Stimulated activated naive CD8-positive, alpha-beta T cell treated with anti-CD3 and anti-CD28 coated beads, Interleukin-15, Interleukin-2, amounts not matched to agents 100 ng/mL and 50 ng/mL, for 24 hours (primary cell): ENCODE data around the gene ITIH5.
"Not testable (repeated sequence)": the region's sequence is repeated elsewhere in the genome, so short reads cannot be mapped to it uniquely, and the experiment has no call there.

Experiments used
- H3K27ac Mint-ChIP-seq: one replicate; pipeline ENCODE4 v1.8.0; 2021; ENCODE audit warnings: mild to moderate bottlenecking, mixed read lengths
- H3K27me3 Mint-ChIP-seq: one replicate; pipeline ENCODE4 v1.8.0; 2021; ENCODE audit warnings: mixed read lengths
- H3K36me3 Mint-ChIP-seq: one replicate; pipeline ENCODE4 v1.8.0; 2021; ENCODE audit warnings: low read depth, mixed read lengths
- H3K4me1 Mint-ChIP-seq: one replicate; pipeline ENCODE4 v1.8.0; 2021; ENCODE audit warnings: low read depth, mixed read lengths
- H3K4me3 Mint-ChIP-seq: one replicate; pipeline ENCODE4 v1.8.0; 2021; ENCODE audit warnings: mild to moderate bottlenecking, mixed read lengths
- H3K9me3 Mint-ChIP-seq: one replicate; pipeline ENCODE4 v1.8.0; 2021; ENCODE audit warnings: mixed read lengths

The ITIH5 gene

DNA sequence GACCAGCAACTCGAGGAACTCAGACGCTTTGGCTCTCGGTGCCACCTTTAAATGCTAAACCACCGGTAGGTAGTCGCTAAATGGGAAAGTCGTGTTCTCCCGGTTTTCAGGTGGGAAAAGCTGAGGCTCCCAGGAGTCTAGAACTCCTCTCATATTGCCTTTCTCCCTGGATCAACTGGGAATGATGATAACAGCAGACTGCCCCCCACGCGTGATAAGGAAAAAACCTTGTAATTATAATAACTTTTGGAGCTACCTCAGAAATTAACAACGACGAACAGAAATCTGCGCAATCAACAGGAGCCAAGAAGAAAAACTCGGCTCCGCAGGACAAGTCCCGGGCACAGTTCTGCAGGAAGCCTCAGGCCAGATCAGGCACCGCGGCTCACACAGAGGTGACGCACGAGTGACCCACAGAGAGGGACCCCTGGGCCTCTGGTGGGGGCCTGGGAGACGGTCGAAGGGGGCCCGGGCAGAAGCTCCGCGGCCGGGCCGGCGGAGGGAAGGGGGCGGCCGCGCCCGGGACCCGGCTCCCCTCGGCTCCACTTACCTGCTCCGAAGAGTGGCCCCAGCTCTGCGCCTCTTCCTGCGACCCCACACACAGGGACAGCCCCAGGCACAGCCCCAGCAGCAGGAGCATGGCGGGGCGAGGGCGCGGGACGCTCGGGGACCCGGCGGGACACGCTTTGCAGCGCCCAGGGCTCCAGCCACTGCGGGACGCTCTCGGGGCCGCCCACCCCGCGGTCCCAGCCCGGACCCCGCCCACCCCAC lies at the start of gene ITIH5:
Gene ITIH5, minus strand, starts transcription at position 714 of the 771 bp plus-strand sequence. Its CDS starts 74 bp downstream, at position 640.
- H3K36me3 Mint-ChIP-seq, result no peaks in the 10 kb centered on the region
- peaks cover 66% of the 10 kb centered on the region for H3K27me3 Mint-ChIP-seq
- no peak within 1 kb of the TSS for H3K27ac Mint-ChIP-seq
- peaks cover 20% of the 10 kb centered on the region for H3K4me1 Mint-ChIP-seq
- peak within 1 kb of the TSS; percentile 69 for H3K4me3 Mint-ChIP-seq
- H3K9me3 Mint-ChIP-seq, result no peaks in the 10 kb centered on the region

DNA sequence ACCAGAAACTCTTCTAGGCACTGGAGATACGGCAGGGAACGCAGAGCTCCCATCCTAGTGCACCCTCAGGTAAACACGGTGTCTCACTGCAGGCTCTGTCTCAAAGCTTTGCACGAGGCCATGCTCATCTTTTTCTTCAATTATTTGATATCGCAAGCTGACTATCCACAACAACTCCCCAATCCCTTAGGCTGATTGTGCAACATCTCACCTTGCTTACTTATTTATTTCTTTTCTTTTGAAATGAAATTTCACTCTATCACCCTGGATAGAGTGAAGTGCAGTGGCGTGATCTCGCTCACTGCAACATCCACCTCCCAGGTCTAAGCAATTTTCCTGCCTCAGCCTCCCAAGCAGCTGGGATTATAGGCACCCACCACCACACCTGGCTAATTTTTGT lies 48.7 kb upstream of the ITIH5 start:
- H3K36me3 Mint-ChIP-seq, result no peaks in the 10 kb centered on the region
- peaks cover 3% of the 10 kb centered on the region for H3K9me3 Mint-ChIP-seq
- no peak overlapping the region for H3K27ac Mint-ChIP-seq
- H3K27me3 Mint-ChIP-seq, result peaks cover 15% of the 10 kb centered on the region
- H3K4me3 Mint-ChIP-seq, result no peak overlapping the region
- no peaks in the 10 kb centered on the region for H3K4me1 Mint-ChIP-seq

DNA sequence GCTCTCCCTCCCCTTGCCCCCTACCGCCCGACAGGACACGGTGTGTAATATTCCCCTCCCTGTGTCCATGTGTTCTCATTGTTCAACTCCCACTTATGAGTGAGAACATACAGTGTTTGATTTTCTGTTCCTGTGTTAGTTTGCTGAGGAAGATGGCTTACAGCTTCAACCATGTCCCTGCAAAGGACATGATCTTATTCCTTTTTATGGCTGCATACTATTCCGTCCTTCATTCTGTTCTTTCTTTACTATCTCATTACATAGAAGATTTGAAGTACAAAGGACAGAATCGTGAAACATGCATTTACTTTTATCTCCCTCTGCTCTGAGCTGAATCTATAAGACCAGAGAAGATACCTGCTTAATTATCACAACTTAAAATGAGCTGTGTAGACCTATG lies 44.3 kb upstream of the ITIH5 start:
- H3K9me3 Mint-ChIP-seq, H3K4me3 Mint-ChIP-seq, H3K27ac Mint-ChIP-seq, H3K36me3 Mint-ChIP-seq, H3K4me1 Mint-ChIP-seq: not testable (repeated sequence)
- H3K27me3 Mint-ChIP-seq, result peaks cover 30% of the 10 kb centered on the region

DNA sequence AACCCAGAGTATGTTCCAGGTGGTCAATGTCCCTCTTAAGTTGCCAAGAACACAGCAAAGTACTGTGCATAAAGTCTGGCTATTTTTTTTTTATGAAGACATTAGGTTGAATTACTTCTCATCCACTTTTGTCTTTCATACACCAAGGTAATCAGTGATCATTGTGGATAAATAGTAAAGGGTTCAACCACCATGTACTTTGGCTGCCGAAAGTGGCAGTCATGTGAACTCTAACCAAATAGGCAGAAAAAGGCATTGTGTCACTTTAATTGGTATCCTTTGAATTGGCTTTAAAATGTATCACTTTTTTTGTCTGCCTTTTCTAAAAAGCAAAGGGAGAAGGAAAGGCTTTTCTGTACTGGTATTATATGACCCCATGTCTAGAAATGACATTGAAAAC lies 43.7 kb upstream of the ITIH5 start:
- Mint-ChIP-seq H3K9me3 (peaks cover 3% of the 10 kb centered on the region), H3K27me3 (peaks cover 29% of the 10 kb centered on the region), H3K4me1 (no peaks in the 10 kb centered on the region), H3K27ac (no peak overlapping the region), H3K36me3 (no peaks in the 10 kb centered on the region), H3K4me3 (no peak overlapping the region)

DNA sequence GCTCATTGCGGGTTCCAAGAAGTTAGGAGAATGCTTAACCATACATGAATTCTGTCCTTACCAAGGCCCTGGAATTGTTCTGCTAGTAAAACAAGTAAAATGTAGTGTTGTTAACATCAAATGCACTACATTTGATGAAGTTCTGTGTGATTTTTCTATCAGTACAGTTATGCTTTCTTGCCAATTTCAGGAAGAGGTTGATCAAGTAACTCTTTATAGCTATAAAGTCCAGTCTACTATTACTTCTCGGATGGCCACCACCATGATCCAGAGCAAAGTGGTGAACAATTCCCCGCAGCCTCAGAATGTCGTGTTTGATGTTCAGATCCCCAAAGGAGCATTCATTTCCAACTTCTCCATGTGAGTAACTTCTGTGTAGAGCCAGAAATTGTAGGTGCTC lies 42.1 kb upstream of the ITIH5 start:
- Mint-ChIP-seq H3K4me3 (no peak overlapping the region), H3K36me3 (no peaks in the 10 kb centered on the region), H3K27ac (no peak overlapping the region), H3K9me3 (peaks cover 3% of the 10 kb centered on the region), H3K27me3 (peaks cover 28% of the 10 kb centered on the region), H3K4me1 (no peaks in the 10 kb centered on the region)

DNA sequence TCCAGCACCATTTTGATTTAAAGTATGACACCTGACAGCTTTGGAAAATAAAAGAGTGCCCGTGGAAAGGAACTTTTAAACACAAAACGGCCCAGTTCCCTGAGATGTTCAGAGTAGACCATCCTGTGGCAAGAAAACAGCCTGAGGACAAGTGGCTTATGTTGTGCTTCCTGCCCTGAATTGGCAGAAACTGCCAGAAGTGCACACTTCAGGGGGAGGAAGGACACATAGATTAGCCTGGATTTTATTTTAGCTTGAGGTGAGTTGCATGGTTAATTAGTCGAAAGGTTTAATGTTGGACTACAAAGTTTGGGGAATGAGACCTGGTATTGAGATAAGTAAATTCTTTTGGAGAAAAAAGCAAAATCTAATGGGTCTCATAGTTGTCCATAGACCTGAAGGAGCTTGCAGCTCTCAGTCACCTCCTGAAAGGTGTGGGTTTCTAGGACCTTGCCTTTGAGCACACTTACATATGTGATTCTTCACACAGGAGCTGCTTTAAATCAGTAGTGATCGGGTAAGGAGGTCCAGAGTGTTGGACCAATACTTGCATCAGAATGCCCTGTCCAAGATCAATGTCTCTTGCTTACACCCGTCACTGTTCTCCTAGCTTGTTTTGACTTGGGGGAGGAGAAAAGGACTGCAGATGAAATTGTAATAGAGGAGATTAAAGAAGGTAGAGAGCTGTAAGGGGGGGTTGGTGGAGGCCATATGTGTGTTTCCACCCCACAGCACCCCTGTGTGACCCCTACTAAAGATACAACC lies 41.3 kb upstream of the ITIH5 start:
- no peaks in the 10 kb centered on the region for H3K36me3 Mint-ChIP-seq
- peaks cover 3% of the 10 kb centered on the region for H3K9me3 Mint-ChIP-seq
- no peaks in the 10 kb centered on the region for H3K4me1 Mint-ChIP-seq
- peaks cover 34% of the 10 kb centered on the region for H3K27me3 Mint-ChIP-seq
- H3K27ac Mint-ChIP-seq, result no peak overlapping the region
- H3K4me3 Mint-ChIP-seq, result no peak overlapping the region

DNA sequence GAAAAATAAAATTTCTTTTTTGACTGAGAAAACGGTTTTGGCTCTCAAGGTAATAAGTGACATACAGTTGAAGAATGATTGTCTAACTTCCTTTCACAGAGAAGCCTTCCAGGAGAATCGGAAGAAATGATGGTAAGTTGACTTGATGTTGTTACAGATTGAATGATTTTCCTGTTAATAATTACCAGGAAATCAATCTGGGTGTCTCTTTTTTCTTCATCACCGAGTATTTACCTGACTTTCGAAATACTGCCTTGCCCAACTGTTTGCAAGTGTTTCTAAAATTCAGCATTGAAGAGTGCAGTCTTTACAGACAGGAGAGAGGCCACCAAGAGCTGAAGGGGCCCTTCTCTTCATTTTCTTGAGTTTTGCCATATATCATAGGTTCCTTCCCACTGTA lies 40.3 kb upstream of the ITIH5 start:
- Mint-ChIP-seq H3K4me3 (no peak overlapping the region), H3K27me3 (peaks cover 39% of the 10 kb centered on the region), H3K9me3 (peaks cover 3% of the 10 kb centered on the region), H3K27ac (no peak overlapping the region), H3K36me3 (no peaks in the 10 kb centered on the region), H3K4me1 (no peaks in the 10 kb centered on the region)

DNA sequence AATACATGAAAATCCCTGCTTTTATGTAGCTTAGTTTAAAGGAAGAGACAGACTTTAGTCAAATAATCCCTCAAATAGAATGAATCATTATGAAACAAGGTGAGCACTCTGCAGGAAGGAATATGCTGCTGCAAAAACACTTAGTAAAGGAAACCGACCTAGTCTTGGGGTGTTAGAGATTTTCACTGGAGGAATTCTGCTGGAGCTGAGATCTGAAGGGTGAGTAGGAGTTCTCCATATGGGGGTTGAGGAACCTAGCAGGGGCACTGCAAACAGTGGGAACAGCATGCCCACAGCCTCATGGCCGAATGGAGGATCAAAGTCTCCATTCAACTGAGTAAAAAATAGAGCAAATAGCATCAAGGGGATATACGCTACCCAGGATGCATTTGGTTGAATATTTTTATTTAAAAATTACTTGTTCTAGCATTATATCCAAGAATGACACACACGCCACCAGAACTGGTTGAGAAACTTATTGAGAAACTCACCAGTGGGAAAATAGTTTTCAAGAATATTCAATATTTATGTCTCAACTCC lies 39.8 kb upstream of the ITIH5 start:
- Mint-ChIP-seq H3K4me1 (no peaks in the 10 kb centered on the region), H3K36me3 (no peaks in the 10 kb centered on the region), H3K9me3 (peaks cover 3% of the 10 kb centered on the region), H3K27me3 (peaks cover 38% of the 10 kb centered on the region), H3K4me3 (no peak overlapping the region), H3K27ac (no peak overlapping the region)

DNA sequence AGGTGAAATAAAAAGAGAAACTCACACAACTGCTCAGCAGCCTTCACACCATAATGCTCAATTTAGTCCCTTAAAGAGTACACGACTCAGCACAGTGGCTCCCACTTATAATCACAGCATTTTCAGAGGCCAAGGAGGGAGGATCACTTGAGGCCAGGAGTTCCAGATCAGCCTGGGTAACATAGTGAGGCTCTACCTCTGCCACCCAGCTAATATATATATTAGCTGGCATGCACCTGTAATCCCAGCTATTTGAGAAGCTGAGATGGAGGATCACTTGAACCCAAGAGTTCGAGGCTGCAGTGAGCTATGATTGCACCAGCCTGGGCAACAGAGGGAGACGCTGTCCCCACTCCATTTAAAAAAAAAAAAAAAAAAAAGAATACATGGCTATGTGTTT lies 38.6 kb upstream of the ITIH5 start:
- Mint-ChIP-seq H3K36me3 (no peaks in the 10 kb centered on the region), H3K27me3 (peaks cover 36% of the 10 kb centered on the region), H3K27ac (no peak overlapping the region), H3K4me3 (no peak overlapping the region), H3K4me1 (no peaks in the 10 kb centered on the region), H3K9me3 (no peaks in the 10 kb centered on the region)

DNA sequence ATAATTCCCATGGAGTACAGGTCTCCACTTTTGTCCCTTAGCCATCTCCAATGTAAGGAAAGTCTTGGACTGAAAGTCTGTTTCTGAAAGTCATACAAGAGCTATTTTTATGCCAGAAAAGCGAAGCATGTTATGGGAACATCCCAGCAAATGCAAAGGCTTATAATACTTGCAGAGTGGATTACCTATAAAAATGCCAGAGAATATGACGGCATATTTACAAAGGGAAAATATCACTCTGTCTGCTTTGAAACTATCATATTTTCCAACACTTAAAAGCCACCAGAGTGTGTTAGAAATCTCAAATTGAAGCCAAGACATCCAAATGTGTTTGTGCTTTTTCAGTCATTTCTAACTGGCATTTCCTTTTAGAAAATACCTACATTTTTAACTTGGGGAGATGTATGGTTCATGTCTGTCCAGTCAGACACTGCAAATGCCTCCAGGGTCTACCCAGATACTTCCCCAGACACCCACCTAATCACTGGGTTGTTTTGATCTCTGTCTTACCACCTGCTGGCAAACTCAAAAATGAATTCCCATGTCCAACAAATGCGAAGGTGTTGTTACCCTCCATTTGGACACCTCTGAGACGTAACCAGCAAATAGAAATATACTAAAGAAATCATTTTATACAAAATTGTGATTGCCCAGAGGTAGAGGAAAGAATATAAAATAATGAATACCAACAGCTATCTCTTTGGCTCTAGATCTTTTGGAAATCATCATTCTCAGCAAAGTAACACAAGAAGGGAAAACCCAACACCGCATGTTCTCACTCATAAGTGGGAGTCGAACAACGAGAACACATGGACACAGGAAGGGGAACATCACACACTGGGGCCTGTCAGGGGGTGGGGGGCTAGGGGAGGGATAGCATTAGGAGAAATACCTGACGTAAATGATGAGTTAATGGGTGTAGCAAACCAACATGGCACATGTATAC lies 37.6 kb upstream of the ITIH5 start:
- no peak overlapping the region for H3K4me3 Mint-ChIP-seq
- H3K4me1 Mint-ChIP-seq, result no peaks in the 10 kb centered on the region
- no peaks in the 10 kb centered on the region for H3K9me3 Mint-ChIP-seq
- no peak overlapping the region for H3K27ac Mint-ChIP-seq
- peaks cover 33% of the 10 kb centered on the region for H3K27me3 Mint-ChIP-seq
- no peaks in the 10 kb centered on the region for H3K36me3 Mint-ChIP-seq

DNA sequence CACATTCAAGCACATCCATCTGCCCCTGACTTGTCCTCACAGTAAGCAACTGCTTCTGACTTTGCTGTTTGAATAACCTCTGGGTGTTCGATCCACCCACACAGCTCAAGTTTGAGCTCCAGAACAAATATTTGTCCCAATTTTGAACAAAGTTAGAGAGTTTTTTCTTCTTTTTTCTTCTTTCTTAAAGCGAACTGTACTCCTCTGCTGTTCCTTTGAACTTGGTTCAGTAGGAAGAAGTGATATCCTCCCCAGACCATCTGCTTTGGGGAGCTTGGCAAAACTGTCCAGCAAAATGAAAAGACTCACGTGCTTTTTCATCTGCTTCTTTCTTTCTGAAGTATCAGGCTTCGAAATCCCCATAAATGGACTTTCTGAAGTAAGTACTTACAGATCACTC lies 36.4 kb upstream of the ITIH5 start, which contains the start of gene ITIH2:
Gene ITIH2, plus strand, starts transcription at position 177 of the 400 bp plus-strand sequence. Its CDS starts 119 bp downstream, at position 296.
- no peak within 1 kb of the TSS for H3K4me3 Mint-ChIP-seq
- no peaks in the 10 kb centered on the region for H3K4me1 Mint-ChIP-seq
- no peak within 1 kb of the TSS for H3K27ac Mint-ChIP-seq
- no peaks in the 10 kb centered on the region for H3K9me3 Mint-ChIP-seq
- peaks cover 35% of the 10 kb centered on the region for H3K27me3 Mint-ChIP-seq
- H3K36me3 Mint-ChIP-seq, result no peaks in the 10 kb centered on the region

DNA sequence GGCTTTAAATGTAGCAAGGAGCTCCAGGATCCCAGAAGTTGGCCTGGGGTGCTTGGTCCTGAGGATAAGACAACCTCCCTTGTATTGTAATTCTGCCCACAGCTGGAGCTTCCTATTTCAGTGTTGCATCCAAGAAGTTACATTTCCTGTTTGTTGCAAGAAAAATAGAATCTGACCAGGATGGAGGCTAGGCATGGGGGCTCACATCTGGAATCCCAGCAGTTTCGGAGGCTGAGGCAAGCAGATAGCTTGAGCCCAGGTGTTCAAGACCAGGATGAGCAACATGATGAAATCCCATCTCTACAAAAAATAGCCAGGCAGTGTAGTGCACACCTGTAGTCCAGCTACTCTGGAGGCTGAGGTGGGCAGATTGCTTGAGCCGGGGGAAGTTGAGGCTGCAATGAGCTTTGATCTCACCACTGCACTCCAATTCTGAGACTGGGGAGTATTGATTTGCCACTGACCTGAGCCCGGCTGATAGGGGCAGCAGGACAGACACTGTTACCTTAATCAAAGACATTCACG lies 35.6 kb upstream of the ITIH5 start:
- H3K4me3 Mint-ChIP-seq, result no peak overlapping the region
- no peak overlapping the region for H3K27ac Mint-ChIP-seq
- H3K27me3 Mint-ChIP-seq, result peaks cover 38% of the 10 kb centered on the region
- H3K36me3 Mint-ChIP-seq, result no peaks in the 10 kb centered on the region
- H3K9me3 Mint-ChIP-seq, result no peaks in the 10 kb centered on the region
- H3K4me1 Mint-ChIP-seq, result no peaks in the 10 kb centered on the region

DNA sequence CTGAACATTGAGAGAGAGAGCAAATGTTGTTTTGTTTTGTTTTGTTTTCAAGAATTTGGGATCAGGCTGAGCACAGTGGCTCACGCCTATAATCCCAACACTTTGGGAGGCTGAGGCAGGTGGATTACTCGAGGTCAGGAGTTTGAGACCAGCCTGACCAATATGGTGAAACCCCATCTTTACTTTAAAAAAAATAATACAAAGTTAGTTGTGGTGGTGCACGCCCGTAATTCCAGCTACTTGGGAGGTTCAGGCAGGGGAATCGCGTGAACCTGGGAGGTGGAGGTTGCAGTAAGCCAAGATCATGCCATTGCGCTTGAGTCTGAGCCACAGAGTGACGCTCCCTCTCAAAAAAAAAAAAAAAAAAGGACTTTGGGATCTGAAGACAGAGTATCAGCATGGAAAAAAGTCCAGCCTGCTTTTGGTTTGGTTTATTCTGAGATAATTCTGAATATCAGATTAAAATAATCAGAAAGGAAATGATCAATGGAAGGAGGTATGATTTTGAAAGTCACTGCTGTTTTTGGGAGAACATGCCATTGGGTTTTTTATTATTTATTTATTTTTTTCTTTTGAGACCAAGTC lies 34.5 kb upstream of the ITIH5 start:
- H3K27ac Mint-ChIP-seq, result no peak overlapping the region
- peaks cover 34% of the 10 kb centered on the region for H3K27me3 Mint-ChIP-seq
- no peak overlapping the region for H3K4me3 Mint-ChIP-seq
- H3K4me1 Mint-ChIP-seq, result no peaks in the 10 kb centered on the region
- no peaks in the 10 kb centered on the region for H3K36me3 Mint-ChIP-seq
- H3K9me3 Mint-ChIP-seq, result no peaks in the 10 kb centered on the region

DNA sequence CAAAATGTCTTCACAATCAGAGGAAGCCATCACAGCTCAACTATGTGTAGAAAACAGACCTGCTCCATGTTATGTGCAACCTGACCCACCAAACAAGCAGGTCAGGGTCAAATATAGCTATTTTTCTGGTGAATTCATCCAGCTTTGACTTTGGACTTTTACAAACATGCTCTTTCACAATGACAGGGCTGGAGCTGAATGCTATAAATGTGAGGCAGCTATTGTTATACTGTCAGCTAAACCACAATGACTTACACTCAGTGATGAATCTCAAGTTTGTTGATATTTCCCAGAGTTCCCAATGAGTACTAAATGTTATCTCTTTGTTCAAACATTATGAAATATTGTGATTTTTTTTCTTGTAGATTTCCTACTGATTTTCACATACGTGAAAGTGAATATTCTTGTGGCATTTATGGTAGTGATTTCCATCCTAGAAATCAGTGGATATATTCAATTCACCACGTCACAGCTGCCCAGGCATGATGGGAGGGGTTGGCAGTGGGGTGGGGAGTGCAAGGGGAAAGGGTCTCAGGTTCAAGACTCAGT lies 33.9 kb upstream of the ITIH5 start:
- no peaks in the 10 kb centered on the region for H3K36me3 Mint-ChIP-seq
- no peak overlapping the region for H3K4me3 Mint-ChIP-seq
- H3K27me3 Mint-ChIP-seq, result peaks cover 33% of the 10 kb centered on the region
- H3K9me3 Mint-ChIP-seq, result no peaks in the 10 kb centered on the region
- no peaks in the 10 kb centered on the region for H3K4me1 Mint-ChIP-seq
- no peak overlapping the region for H3K27ac Mint-ChIP-seq
